Smooth muscle cell (in vitro differentiated cells): Measurements from ENCODE around the gene LIMK1. TPM values are rescaled to one million over a fixed set of nuclear protein-coding genes. Genes with fewer than 3 reads are reported as not detected.

Source experiments
- DNase-seq: peaks from one replicate; lab custom pipeline; 2025; ENCODE audit not compliant: unreplicated experiment; lab: John Stamatoyannopoulos, UW
- H2AFZ ChIP-seq: fragments of 200-600 bp; sonication (generic); 2 replicates; pipeline ENCODE4 v1.6.0; 2016; ENCODE audit warnings: antibody characterized with exemption, low read depth, mild to moderate bottlenecking
- H3F3A ChIP-seq: fragments of 200-600 bp; sonication (generic); 2 replicates; pipeline ENCODE4 v1.6.0; 2017; ENCODE audit warnings: antibody characterized with exemption, low read depth
- H3K27ac ChIP-seq: fragments of 200-600 bp; sonication (generic); 2 replicates; pipeline ENCODE4 v1.5.1; 2016; ENCODE audit warnings: low read depth, mild to moderate bottlenecking
- H3K27me3 ChIP-seq: fragments of 200-600 bp; sonication (generic); 2 replicates; pipeline ENCODE4 v1.6.1; 2016; ENCODE audit warnings: low read depth, mild to moderate bottlenecking
- H3K36me3 ChIP-seq: fragments of 200-600 bp; sonication (generic); 2 replicates; pipeline ENCODE4 v1.5.1; 2016; ENCODE audit warnings: low read depth
- H3K4me1 ChIP-seq: fragments of 200-600 bp; sonication (generic); 2 replicates; pipeline ENCODE4 v1.5.1; 2016; ENCODE audit warnings: low read depth
- H3K4me2 ChIP-seq: fragments of 200-600 bp; sonication (generic); 2 replicates; pipeline ENCODE4 v1.6.0; 2016; ENCODE audit warnings: mild to moderate bottlenecking
- H3K4me3 ChIP-seq: fragments of 200-600 bp; sonication (generic); 2 replicates; pipeline ENCODE4 v1.5.1; 2016; ENCODE audit warnings: mild to moderate bottlenecking
- H3K79me2 ChIP-seq: fragments of 200-600 bp; sonication (generic); 2 replicates; pipeline ENCODE4 v1.6.0; 2016; ENCODE audit warnings: low read depth, mild to moderate bottlenecking
- H3K9ac ChIP-seq: fragments of 200-600 bp; sonication (generic); 2 replicates; pipeline ENCODE4 v1.6.0; 2016; ENCODE audit warnings: low read depth
- H3K9me3 ChIP-seq: fragments of 200-600 bp; sonication (generic); replicated peaks from 2 replicates; pipeline ENCODE4 v1.5.1; 2016; ENCODE audit warnings: low read depth
- H4K20me1 ChIP-seq: fragments of 200-600 bp; sonication (generic); 2 replicates; pipeline ENCODE4 v1.6.0; 2016; ENCODE audit warnings: low read depth
- WGBS: methylation state at CpG from one replicate; pipeline ENCODE4 v1.1.7; 2016; ENCODE audit warnings: low lambda C conversion rate; 5-methylcytosine and 5-hydroxymethylcytosine counted together
- polyA plus RNA-seq: library from polyadenylated mRNA; unstranded; fragments of >200 nt; fragmentation: Nextera tagmentation; extraction: Ambion mirVana; gene quantifications from 2 replicates; pipeline ENCODE4 v1.2.1, GENCODE V29; 2016
- total RNA-seq: library from RNA; depleted of rRNA; stranded (reverse); fragments of >200 nt; gene quantifications from 2 replicates; pipeline ENCODE4 v1.2.3, GENCODE V29; 2014
- TF ChIP-seq, protein P1 (sequence below): fragments of 200-600 bp; sonication (generic); IDR thresholded peaks from 2 replicates; pipeline ENCODE4 v1.5.1; 2017; ENCODE audit warnings: borderline replicate concordance, mild to moderate bottlenecking, antibody characterized with exemption; ENCODE audit not compliant: insufficient read depth, poor library complexity, severe bottlenecking

Gene LIMK1
- total and polyA plus RNA-seq, 2 experiments from 2014 or later = 23.6 to 29.2 TPM

DNA sequence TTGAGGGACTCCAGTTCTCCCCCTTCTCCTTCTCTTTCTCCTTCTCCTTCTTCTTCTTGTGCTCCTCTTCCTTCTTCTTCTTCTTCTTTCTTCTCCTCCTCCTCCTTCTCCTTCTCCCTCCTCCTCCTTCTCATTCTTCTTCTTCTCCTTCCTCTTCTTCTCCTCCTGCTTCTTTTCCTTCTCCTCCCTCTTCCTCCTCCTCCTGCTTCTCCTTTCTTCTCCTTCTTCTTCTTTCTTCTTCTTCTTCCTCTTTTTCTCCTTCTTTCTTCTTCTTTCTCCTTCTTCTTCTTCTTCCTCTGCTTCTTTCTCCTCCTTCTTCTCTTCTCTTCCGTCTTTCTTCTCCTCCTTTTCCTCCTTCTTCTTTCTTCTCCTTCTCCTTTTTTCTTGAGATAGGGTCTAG, 25.6 kb upstream of the LIMK1 start:
- Histone ChIP-seq H3K4me3 (no peak overlapping the region), H3K27me3 (peaks cover 16% of the 10 kb centered on the region), H3K36me3 (no peaks in the 10 kb centered on the region), H3K79me2 (no peaks in the 10 kb centered on the region), H3K27ac (no peak overlapping the region), H3F3A (no peaks in the 10 kb centered on the region), H2AFZ (no peak overlapping the region), H3K9ac (no peak overlapping the region), H4K20me1 (no peaks in the 10 kb centered on the region), H3K4me2 (no peak overlapping the region), H3K4me1 (no peaks in the 10 kb centered on the region), H3K9me3 (no peaks in the 10 kb centered on the region)
- no peak for DNase-seq
- TF ChIP-seq, protein P1, sequence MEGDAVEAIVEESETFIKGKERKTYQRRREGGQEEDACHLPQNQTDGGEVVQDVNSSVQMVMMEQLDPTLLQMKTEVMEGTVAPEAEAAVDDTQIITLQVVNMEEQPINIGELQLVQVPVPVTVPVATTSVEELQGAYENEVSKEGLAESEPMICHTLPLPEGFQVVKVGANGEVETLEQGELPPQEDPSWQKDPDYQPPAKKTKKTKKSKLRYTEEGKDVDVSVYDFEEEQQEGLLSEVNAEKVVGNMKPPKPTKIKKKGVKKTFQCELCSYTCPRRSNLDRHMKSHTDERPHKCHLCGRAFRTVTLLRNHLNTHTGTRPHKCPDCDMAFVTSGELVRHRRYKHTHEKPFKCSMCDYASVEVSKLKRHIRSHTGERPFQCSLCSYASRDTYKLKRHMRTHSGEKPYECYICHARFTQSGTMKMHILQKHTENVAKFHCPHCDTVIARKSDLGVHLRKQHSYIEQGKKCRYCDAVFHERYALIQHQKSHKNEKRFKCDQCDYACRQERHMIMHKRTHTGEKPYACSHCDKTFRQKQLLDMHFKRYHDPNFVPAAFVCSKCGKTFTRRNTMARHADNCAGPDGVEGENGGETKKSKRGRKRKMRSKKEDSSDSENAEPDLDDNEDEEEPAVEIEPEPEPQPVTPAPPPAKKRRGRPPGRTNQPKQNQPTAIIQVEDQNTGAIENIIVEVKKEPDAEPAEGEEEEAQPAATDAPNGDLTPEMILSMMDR = no peak
- WGBS = 67% methylated on average over 1 of the region's 1 CpG

DNA sequence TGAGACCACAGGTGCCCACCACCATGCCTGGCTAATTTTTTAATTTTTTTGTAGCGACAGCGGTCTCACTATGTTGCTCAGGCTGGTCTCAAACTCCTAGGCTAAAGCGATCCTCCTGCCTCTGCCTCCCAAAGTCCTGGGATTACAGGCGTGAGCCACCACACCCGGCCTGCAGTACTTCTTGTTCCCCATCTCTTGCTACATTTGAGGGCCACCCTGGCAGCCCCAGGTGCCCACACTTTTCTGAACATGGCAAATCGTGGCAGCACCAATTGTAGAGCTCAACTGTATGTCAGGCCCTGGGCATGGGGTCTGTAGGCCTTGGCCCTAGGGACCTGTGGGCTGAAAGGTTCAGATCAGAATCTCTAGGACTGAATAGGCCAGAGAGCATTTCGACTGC, 25.1 kb upstream of the LIMK1 start:
- Histone ChIP-seq H3K27me3 (peaks cover 11% of the 10 kb centered on the region), H3K9me3 (no peaks in the 10 kb centered on the region), H3K36me3 (no peaks in the 10 kb centered on the region), H3F3A (no peaks in the 10 kb centered on the region), H3K9ac (no peak overlapping the region), H3K4me2 (no peak overlapping the region), H2AFZ (no peak overlapping the region), H4K20me1 (no peaks in the 10 kb centered on the region), H3K79me2 (no peaks in the 10 kb centered on the region), H3K27ac (no peak overlapping the region), H3K4me3 (no peak overlapping the region), H3K4me1 (no peaks in the 10 kb centered on the region)
- WGBS = 90% methylated on average over 7 of the region's 7 CpGs
- no peak for DNase-seq
- TF ChIP-seq, protein P1 = no peak

- Histone ChIP-seq H2AFZ (no peak overlapping the region), H3K9me3 (no peaks in the 10 kb centered on the region), H3K9ac (no peak overlapping the region), H3K79me2 (no peaks in the 10 kb centered on the region), H3F3A (no peaks in the 10 kb centered on the region), H3K4me2 (no peak overlapping the region), H3K36me3 (no peaks in the 10 kb centered on the region), H3K4me1 (no peaks in the 10 kb centered on the region), H3K4me3 (no peak overlapping the region), H4K20me1 (no peaks in the 10 kb centered on the region), H3K27me3 (peaks cover 11% of the 10 kb centered on the region), H3K27ac (no peak overlapping the region)
- TF ChIP-seq, protein P1 = no peak
- DNase-seq = no peak
- WGBS = 83% methylated on average over 2 of the region's 2 CpGs
These were observed 24.6 kb upstream of the LIMK1 start for GRCh38 chr7:74059037-74059436.
